ENCODE measurements around the gene STX5.

DNA sequence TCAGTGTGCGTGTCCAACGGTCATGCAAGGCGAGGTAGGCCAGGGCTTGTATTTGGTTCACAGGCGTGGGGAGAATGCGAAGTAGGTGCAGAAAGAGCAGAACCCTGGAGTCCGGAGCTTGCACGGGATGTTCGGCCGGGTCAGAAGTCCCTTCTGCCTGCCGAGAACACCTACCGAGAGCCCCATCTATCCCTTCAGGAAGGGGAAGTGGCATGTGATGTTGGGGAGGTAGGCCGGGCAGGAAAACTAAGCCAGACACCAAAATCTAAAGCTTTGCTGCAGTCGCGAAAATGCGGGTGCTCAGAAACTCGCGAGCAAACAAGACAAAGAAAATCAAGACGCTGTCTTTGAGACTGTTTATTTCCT is 61.1 kb downstream of the STX5 start:
- TF ChIP-seq, protein P1, sequence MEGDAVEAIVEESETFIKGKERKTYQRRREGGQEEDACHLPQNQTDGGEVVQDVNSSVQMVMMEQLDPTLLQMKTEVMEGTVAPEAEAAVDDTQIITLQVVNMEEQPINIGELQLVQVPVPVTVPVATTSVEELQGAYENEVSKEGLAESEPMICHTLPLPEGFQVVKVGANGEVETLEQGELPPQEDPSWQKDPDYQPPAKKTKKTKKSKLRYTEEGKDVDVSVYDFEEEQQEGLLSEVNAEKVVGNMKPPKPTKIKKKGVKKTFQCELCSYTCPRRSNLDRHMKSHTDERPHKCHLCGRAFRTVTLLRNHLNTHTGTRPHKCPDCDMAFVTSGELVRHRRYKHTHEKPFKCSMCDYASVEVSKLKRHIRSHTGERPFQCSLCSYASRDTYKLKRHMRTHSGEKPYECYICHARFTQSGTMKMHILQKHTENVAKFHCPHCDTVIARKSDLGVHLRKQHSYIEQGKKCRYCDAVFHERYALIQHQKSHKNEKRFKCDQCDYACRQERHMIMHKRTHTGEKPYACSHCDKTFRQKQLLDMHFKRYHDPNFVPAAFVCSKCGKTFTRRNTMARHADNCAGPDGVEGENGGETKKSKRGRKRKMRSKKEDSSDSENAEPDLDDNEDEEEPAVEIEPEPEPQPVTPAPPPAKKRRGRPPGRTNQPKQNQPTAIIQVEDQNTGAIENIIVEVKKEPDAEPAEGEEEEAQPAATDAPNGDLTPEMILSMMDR (conservative IDR thresholded peaks at IDR 0.05; ENCODE audit: low read length) = no peak
- no peak for TF ChIP-seq EZH2phosphoT487 (IDR thresholded peaks at IDR 0.05; ENCODE audit: borderline replicate concordance, low read depth, low read length)

Data from OCI-LY7 (cell line).